H1 (cell line): ENCODE data around the gene DYNC2H1. TPM values are rescaled to one million over a fixed set of nuclear protein-coding genes. Genes with fewer than 3 reads are reported as not detected.

ENCODE experiments used
- CTCF ChIA-PET: fragments of 300-600 bp; sonication (Branson Sonifier 250); formaldehyde crosslinking; loops from one replicate; lab custom pipeline; 2021; ENCODE audit not compliant: partially characterized antibody; lab: Charles Lee
- POLR2A ChIA-PET: fragments of 300-600 bp; sonication (Branson Sonifier 250); formaldehyde crosslinking; loops from one replicate; lab custom pipeline; 2021; ENCODE audit warnings: inconsistent platforms; ENCODE audit not compliant: partially characterized antibody; lab: Charles Lee
- DNase-seq, 2 experiments: peaks; one replicate each; pipeline versions ENCODE4 v3.0.0 to v3.0.0-alpha.2; 2010 to 2022; ENCODE audit warnings: low spot score in 2 of 2, low read depth in 1 of 2, mixed read lengths in 1 of 2
- FAIRE-seq: peaks from 2 replicates; lab custom pipeline; 2011; peaks lifted over from hg19 to GRCh38; lab: Jason Lieb, UNC
- H2AFZ ChIP-seq: 2 replicates; pipeline ENCODE4 v1.8.1; 2012; ENCODE audit warnings: low read length, inconsistent platforms
- H2AK5ac ChIP-seq: 2 replicates; pipeline ENCODE4 v1.6.1; 2013; ENCODE audit warnings: low read depth, low read length
- H2BK120ac ChIP-seq: replicated peaks from 2 replicates; pipeline ENCODE3; 2013; ENCODE audit warnings: low read depth, low read length, inconsistent platforms
- H2BK12ac ChIP-seq: 2 replicates; pipeline ENCODE4 v1.6.1; 2013; ENCODE audit warnings: low read depth, low read length
- H2BK15ac ChIP-seq: 2 replicates; pipeline ENCODE4 v1.6.1; 2013; ENCODE audit warnings: low read length
- H2BK20ac ChIP-seq: 2 replicates; pipeline ENCODE4 v1.6.1; 2013; ENCODE audit warnings: low read length
- H2BK5ac ChIP-seq: 2 replicates; pipeline ENCODE4 v1.6.1; 2013; ENCODE audit warnings: low read depth, low read length
- H3K14ac ChIP-seq: 2 replicates; pipeline ENCODE4 v1.6.1; 2013; ENCODE audit warnings: inconsistent platforms; ENCODE audit not compliant: insufficient read length
- H3K18ac ChIP-seq: 2 replicates; pipeline ENCODE4 v1.6.1; 2013; ENCODE audit warnings: low read length; ENCODE audit errors: extremely low read depth
- H3K23ac ChIP-seq: 2 replicates; pipeline ENCODE4 v1.6.1; 2013; ENCODE audit warnings: inconsistent platforms; ENCODE audit not compliant: insufficient read length
- H3K23me2 ChIP-seq: 2 replicates; pipeline ENCODE4 v1.6.1; 2013; ENCODE audit warnings: low read depth, low read length
- H3K27ac ChIP-seq: 2 replicates; pipeline ENCODE4 v1.6.1; 2011; ENCODE audit warnings: low read depth, low read length, inconsistent platforms
- H3K27me3 ChIP-seq, 4 experiments: replicated peaks in 1 of 4; 1 replicate in 1 of 4; 2 replicates in 3 of 4; pipeline versions ENCODE4 v1.6.1 to v1.8.1; 2011 to 2013; ENCODE audit warnings: low read length in 3 of 4, mild to moderate bottlenecking in 3 of 4, inconsistent platforms in 2 of 4, mixed read lengths in 2 of 4, moderate library complexity in 1 of 4; ENCODE audit not compliant: control insufficient read depth in 3 of 4, insufficient read depth in 3 of 4; ENCODE audit errors: extremely low read depth in 1 of 4
- H3K36me3 ChIP-seq, 4 experiments: 2 replicates each; pipeline versions ENCODE4 v1.6.1 to v1.8.1; 2011 to 2013; ENCODE audit warnings: mild to moderate bottlenecking in 4 of 4, low read length in 3 of 4, moderate library complexity in 2 of 4, control low read depth in 1 of 4, inconsistent platforms in 1 of 4; ENCODE audit not compliant: insufficient read depth in 4 of 4, control insufficient read depth in 2 of 4
- H3K4ac ChIP-seq: replicated peaks from 2 replicates; pipeline ENCODE3; 2013; ENCODE audit warnings: low read length, low read depth, mixed read lengths, inconsistent platforms; ENCODE audit not compliant: insufficient read length
- H3K4me1 ChIP-seq, 4 experiments: replicated peaks in 1 of 4; 1 replicate in 1 of 4; 2 replicates in 3 of 4; pipeline versions ENCODE4 v1.6.1 to v1.8.1; 2011 to 2013; ENCODE audit warnings: low read length in 3 of 4, inconsistent platforms in 2 of 4, mixed read lengths in 1 of 4; ENCODE audit not compliant: insufficient read depth in 4 of 4, control insufficient read depth in 3 of 4
- H3K4me2 ChIP-seq, 2 experiments: 2 replicates each; pipeline versions ENCODE4 v1.6.1 to v1.8.1; 2011 to 2013; ENCODE audit warnings: low read depth in 2 of 2, low read length in 2 of 2, control low read depth in 1 of 2, inconsistent platforms in 1 of 2, mild to moderate bottlenecking in 1 of 2; ENCODE audit not compliant: insufficient read depth in 1 of 2
- H3K4me3 ChIP-seq, 4 experiments: fragments of 200-600, 300-600 bp in 1 of 4; sonication (generic), shearing (Covaris generic), sonication (Bioruptor Twin) in 1 of 4; 2 replicates each; pipeline versions ENCODE4 v1.5.1 to v1.8.1; 2011 to 2016; ENCODE audit warnings: low read length in 4 of 4, low read depth in 3 of 4, control low read depth in 2 of 4, inconsistent platforms in 2 of 4, mild to moderate bottlenecking in 2 of 4, mixed read lengths in 1 of 4, moderate library complexity in 1 of 4; ENCODE audit not compliant: insufficient read depth in 2 of 4; ENCODE audit errors: extremely low read depth in 1 of 4
- H3K56ac ChIP-seq: replicated peaks from 2 replicates; pipeline ENCODE3; 2013; ENCODE audit warnings: low read depth, mild to moderate bottlenecking, mixed read lengths, low read length, inconsistent platforms; ENCODE audit not compliant: insufficient read length
- H3K79me1 ChIP-seq: 2 replicates; pipeline ENCODE4 v1.6.1; 2013; ENCODE audit warnings: low read depth, low read length, control low read depth
- H3K79me2 ChIP-seq, 2 experiments: 2 replicates each; pipeline versions ENCODE4 v1.6.1 to v1.8.1; 2012 to 2013; ENCODE audit warnings: low read length in 2 of 2, mild to moderate bottlenecking in 2 of 2, inconsistent platforms in 1 of 2; ENCODE audit not compliant: insufficient read depth in 2 of 2, control insufficient read depth in 1 of 2
- H3K9ac ChIP-seq, 4 experiments: replicated peaks in 1 of 4; 1 replicate in 1 of 4; 2 replicates in 3 of 4; pipeline versions ENCODE4 v1.6.1 to v1.8.1; 2011 to 2013; ENCODE audit warnings: low read depth in 3 of 4, low read length in 3 of 4, control low read depth in 2 of 4, mild to moderate bottlenecking in 2 of 4, moderate library complexity in 2 of 4, inconsistent platforms in 1 of 4; ENCODE audit errors: extremely low read depth in 1 of 4
- H3K9me3 ChIP-seq, 2 experiments: 2 replicates each; pipeline versions ENCODE4 v1.6.1 to v1.8.1; 2012 to 2013; ENCODE audit warnings: mild to moderate bottlenecking in 2 of 2, moderate library complexity in 2 of 2, control low read depth in 1 of 2, inconsistent platforms in 1 of 2, low read depth in 1 of 2, low read length in 1 of 2, mixed read lengths in 1 of 2; ENCODE audit not compliant: insufficient read depth in 2 of 2
- H4K20me1 ChIP-seq, 2 experiments: replicated peaks in 1 of 2; 2 replicates each; pipeline versions ENCODE3 to v1.8.1; 2011 to 2013; ENCODE audit warnings: inconsistent platforms in 2 of 2, low read length in 2 of 2, mild to moderate bottlenecking in 1 of 2; ENCODE audit not compliant: insufficient read depth in 2 of 2, control insufficient read depth in 1 of 2
- H4K5ac ChIP-seq: 2 replicates; pipeline ENCODE4 v1.6.1; 2013; ENCODE audit warnings: low read length, low read depth, mixed read lengths, inconsistent platforms; ENCODE audit not compliant: insufficient read length
- H4K8ac ChIP-seq: 2 replicates; pipeline ENCODE4 v1.8.0; 2013; ENCODE audit warnings: mild to moderate bottlenecking, moderate library complexity, low read length, inconsistent platforms; ENCODE audit not compliant: insufficient read depth; ENCODE audit errors: extremely low read depth
- H4K91ac ChIP-seq: replicated peaks from 2 replicates; pipeline ENCODE3; 2013; ENCODE audit warnings: low read length, mixed read lengths, inconsistent platforms; ENCODE audit not compliant: insufficient read length
- ASH2L ChIP-seq: fragments of 200-600, 300-600 bp; sonication (generic); IDR thresholded peaks from one replicate; pipeline ENCODE4 v1.7.1; 2017; ENCODE audit warnings: low read length
- EP300 ChIP-seq, 2 experiments: IDR thresholded peaks; 1 replicate in 1 of 2; 2 replicates in 1 of 2; pipeline ENCODE4 v1.6.1; 2011 to 2012; ENCODE audit warnings: low read depth in 2 of 2, low read length in 2 of 2, mild to moderate bottlenecking in 2 of 2, borderline replicate concordance in 1 of 2, inconsistent platforms in 1 of 2, moderate library complexity in 1 of 2
- EZH2 ChIP-seq: fragments of 200-600 bp; sonication (generic); IDR thresholded peaks from 2 replicates; pipeline ENCODE4 v1.7.1; 2012; ENCODE audit warnings: low read depth, mild to moderate bottlenecking, moderate library complexity, low read length, inconsistent platforms; ENCODE audit not compliant: severe bottlenecking
- POLR2AphosphoS5 ChIP-seq: IDR thresholded peaks from 2 replicates; pipeline ENCODE4 v1.6.1; 2011; ENCODE audit warnings: low read depth, low read length
- SIN3A ChIP-seq, 2 experiments: IDR thresholded peaks in 1 of 2; conservative IDR thresholded peaks in 1 of 2; 2 replicates each; pipeline ENCODE4 v1.6.1; 2011 to 2012; ENCODE audit warnings: low read length in 2 of 2, improper control_type of control experiment in 1 of 2, low read depth in 1 of 2, mild to moderate bottlenecking in 1 of 2
- TAF1 ChIP-seq: IDR thresholded peaks from 2 replicates; pipeline ENCODE4 v1.6.1; 2011; ENCODE audit warnings: mild to moderate bottlenecking, low read depth, low read length
- ZNF274 ChIP-seq: IDR thresholded peaks from 2 replicates; pipeline ENCODE4 v1.7.0; 2012; ENCODE audit warnings: low read length, borderline replicate concordance; ENCODE audit errors: extremely low read depth
- WGBS, 2 experiments: shearing (Covaris generic) in 1 of 2; methylation state at CpG; one replicate each; pipeline versions ENCODE4 v1.1.6 to v1.1.7; 2013 to 2015; ENCODE audit warnings: low lambda C conversion rate in 2 of 2, mixed read lengths in 2 of 2, inconsistent platforms in 1 of 2, low coverage in 1 of 2, missing lambda C conversion rate in 1 of 2; ENCODE audit not compliant: insufficient replicate concordance in 2 of 2, insufficient coverage in 1 of 2, insufficient read length in 1 of 2; ENCODE audit errors: extremely low coverage in 1 of 2, missing lambda C conversion rate in 1 of 2; 5-methylcytosine and 5-hydroxymethylcytosine counted together
- polyA plus RNA-seq, 7 experiments: library from polyadenylated mRNA; depleted of rRNA in 3 of 7; stranded (reverse) in 5 of 7; unstranded in 2 of 7; fragments of >200 nt in 5 of 7; fragments of 200-250 nt in 2 of 7; gene quantifications; 1 replicate in 5 of 7; 2 replicates in 1 of 7; 4 replicates in 1 of 7; pipeline versions ENCODE4 v1.2.1 to v1.2.3, GENCODE V29; 2011 to 2013; ENCODE audit warnings: missing spikeins in 2 of 7, mixed read lengths in 2 of 7
- total RNA-seq: library from RNA; stranded (reverse); fragmentation: NEBNext Ultra II Directional; extraction: Animal tissue kit (Norgen Biotek cat#: 25700); gene quantifications from 2 replicates; pipeline ENCODE4 v1.2.1, GENCODE V29; 2021
- TF ChIP-seq, protein P1 (sequence below), 3 experiments: IDR thresholded peaks; 1 replicate in 2 of 3; 2 replicates in 1 of 3; pipeline versions ENCODE4 v1.5.1 to v1.6.1; 2011; ENCODE audit warnings: low read length in 3 of 3, mild to moderate bottlenecking in 3 of 3, inconsistent platforms in 2 of 3, low read depth in 1 of 3, moderate library complexity in 1 of 3; ENCODE audit not compliant: insufficient read depth in 1 of 3; ENCODE audit errors: control extremely low read depth in 1 of 3

The DYNC2H1 gene
- total and polyA plus RNA-seq, 2 of the 8 experiments (the other 6 are each of a cell fraction or from before 2014, with no cell fraction given): 6.2 to 12.0 TPM

DNA sequence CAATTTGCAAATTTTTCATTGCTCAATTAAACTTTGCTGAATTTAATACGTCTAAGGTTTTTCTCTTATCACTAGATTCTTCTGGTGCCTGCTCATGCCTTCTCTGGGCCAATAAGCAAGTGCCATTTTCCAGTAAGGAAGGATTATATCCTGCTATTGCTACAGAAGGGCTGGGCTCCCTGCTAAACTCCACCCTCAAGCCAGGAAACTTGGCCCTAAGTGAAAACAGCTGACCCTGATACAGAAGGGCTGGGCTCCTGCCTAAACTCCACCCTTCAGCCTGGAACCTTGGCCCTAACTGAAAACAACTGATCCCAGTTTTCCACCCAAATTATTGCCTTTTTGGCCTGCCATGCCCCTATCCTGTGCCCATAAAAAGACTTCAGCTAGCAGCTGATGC, 385.3 kb downstream of the DYNC2H1 start:
- H2BK5ac ChIP-seq: no peak overlapping the region
- peak overlapping the region; percentile 46; the same call in 1 of the 2 replicates for H2BK15ac ChIP-seq
- no peak overlapping the region for H3K23ac ChIP-seq
- POLR2A ChIA-PET: no interaction called here
- H2BK20ac ChIP-seq: no peak overlapping the region
- no peaks in the 10 kb centered on the region for H3K23me2 ChIP-seq
- no peak overlapping the region for H4K5ac ChIP-seq
- H3K79me2 ChIP-seq: no peaks in the 10 kb centered on the region
- no peak overlapping the region for H3K56ac ChIP-seq
- H3K27ac ChIP-seq: no peak overlapping the region
- H3K79me1 ChIP-seq: no peaks in the 10 kb centered on the region
- H3K36me3 ChIP-seq: no peaks in the 10 kb centered on the region
- H4K20me1 ChIP-seq: no peaks in the 10 kb centered on the region
- WGBS, 2 experiments: 88% methylated on average over 1 of the region's 1 CpG; no CpG with 5 or more reads in 1 of the 2 experiments
- H3K4me2 ChIP-seq: no peak overlapping the region
- no peak overlapping the region for H3K9ac ChIP-seq
- H2BK12ac ChIP-seq: no peak overlapping the region
- H3K27me3 ChIP-seq: no peaks in the 10 kb centered on the region
- no peak overlapping the region for H4K8ac ChIP-seq
- H3K14ac ChIP-seq: no peak overlapping the region
- TF ChIP-seq, protein P1, sequence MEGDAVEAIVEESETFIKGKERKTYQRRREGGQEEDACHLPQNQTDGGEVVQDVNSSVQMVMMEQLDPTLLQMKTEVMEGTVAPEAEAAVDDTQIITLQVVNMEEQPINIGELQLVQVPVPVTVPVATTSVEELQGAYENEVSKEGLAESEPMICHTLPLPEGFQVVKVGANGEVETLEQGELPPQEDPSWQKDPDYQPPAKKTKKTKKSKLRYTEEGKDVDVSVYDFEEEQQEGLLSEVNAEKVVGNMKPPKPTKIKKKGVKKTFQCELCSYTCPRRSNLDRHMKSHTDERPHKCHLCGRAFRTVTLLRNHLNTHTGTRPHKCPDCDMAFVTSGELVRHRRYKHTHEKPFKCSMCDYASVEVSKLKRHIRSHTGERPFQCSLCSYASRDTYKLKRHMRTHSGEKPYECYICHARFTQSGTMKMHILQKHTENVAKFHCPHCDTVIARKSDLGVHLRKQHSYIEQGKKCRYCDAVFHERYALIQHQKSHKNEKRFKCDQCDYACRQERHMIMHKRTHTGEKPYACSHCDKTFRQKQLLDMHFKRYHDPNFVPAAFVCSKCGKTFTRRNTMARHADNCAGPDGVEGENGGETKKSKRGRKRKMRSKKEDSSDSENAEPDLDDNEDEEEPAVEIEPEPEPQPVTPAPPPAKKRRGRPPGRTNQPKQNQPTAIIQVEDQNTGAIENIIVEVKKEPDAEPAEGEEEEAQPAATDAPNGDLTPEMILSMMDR (IDR thresholded peaks at IDR 0.05; ENCODE audit: control extremely low read depth in 1 of 3, insufficient read depth in 1 of 3, low read depth in 1 of 3, low read length in 3 of 3): no peak
- no peak for TF ChIP-seq ZNF274
- no peak for TF ChIP-seq EP300 (IDR thresholded peaks at IDR 0.05; ENCODE audit: borderline replicate concordance in 1 of 2, low read depth in 2 of 2, low read length in 2 of 2)
- no peak for TF ChIP-seq TAF1
- TF ChIP-seq EZH2: no peak
- no peak for TF ChIP-seq POLR2AphosphoS5
- no peak for TF ChIP-seq ASH2L
- TF ChIP-seq SIN3A (conservative IDR thresholded peaks at IDR 0.05 in 1 of 2, IDR thresholded peaks at IDR 0.05 in 1 of 2; ENCODE audit: low read depth in 1 of 2, low read length in 2 of 2): no peak
- peaks cover 0 to 4% of the 10 kb centered on the region in 2 experiments; a peak in 2 of 4 replicates for H3K9me3 ChIP-seq
- DNase-seq (no peak), FAIRE-seq (no peak)
- H3K4me3 ChIP-seq: no peak overlapping the region
- H2AK5ac ChIP-seq: no peak overlapping the region
- no peak overlapping the region for H2AFZ ChIP-seq
- no peak overlapping the region for H4K91ac ChIP-seq
- no peak overlapping the region for H3K18ac ChIP-seq
- H3K4me1 ChIP-seq: peaks cover 0 to 9% (median 0%) of the 10 kb centered on the region in 4 experiments; a peak in 3 of 7 replicates
- H3K4ac ChIP-seq: no peak overlapping the region
- CTCF ChIA-PET: interaction anchor here (1.8 kb wide), 1 partner anchor 10 kb away, joined by 4 read pairs; no protein-coding TSS in a partner anchor
- peak overlapping the region; percentile 24 for H2BK120ac ChIP-seq
